Sigmoid colon (tissue), 7 donors: ENCODE results near the gene WDR81. TPM values are rescaled to one million over a fixed set of nuclear protein-coding genes. Genes with fewer than 3 reads are reported as not detected.

Experiments used
- DNase-seq: peaks from one replicate; pipeline ENCODE4 v3.0.0-alpha.2; 2019
- H3K27ac ChIP-seq, 4 donors: fragments of 200-600 bp; sonication (generic); one replicate each; pipeline ENCODE4 v1.5.1; 2016 to 2019; ENCODE audit warnings: mild to moderate bottlenecking in 1 of 4
- H3K27me3 ChIP-seq, 3 donors: fragments of 200-600 bp; sonication (generic); one replicate each; pipeline ENCODE4 v1.5.1; 2019; ENCODE audit warnings: mild to moderate bottlenecking in 1 of 3
- H3K36me3 ChIP-seq, 4 donors: fragments of 200-600 bp; sonication (generic); one replicate each; pipeline ENCODE4 v1.5.1; 2016 to 2019
- H3K4me1 ChIP-seq, 4 donors: fragments of 200-600 bp; sonication (generic); one replicate each; pipeline ENCODE4 v1.5.1; 2017 to 2019
- H3K4me3 ChIP-seq, 4 donors: fragments of 200-600 bp; sonication (generic); one replicate each; pipeline ENCODE4 v1.5.1; 2017 to 2019; ENCODE audit warnings: mild to moderate bottlenecking in 2 of 4, moderate library complexity in 1 of 4
- H3K9me3 ChIP-seq, 4 donors: fragments of 200-600 bp in 3 of 4; sonication (generic) in 3 of 4; one replicate each; pipeline versions ENCODE4 v1.5.1 to v1.6.1; 2013 to 2019
- EP300 ChIP-seq, 4 donors: sonication (generic); formaldehyde crosslinking; IDR thresholded peaks; one replicate each; pipeline ENCODE4 v1.6.1; 2017; ENCODE audit warnings: antibody characterized with exemption in 4 of 4
- POLR2A ChIP-seq, 2 donors: fragments of 450-650 bp; IDR thresholded peaks; one replicate each; pipeline ENCODE4 v1.6.1; 2016; ENCODE audit warnings: antibody characterized with exemption in 2 of 2, mild to moderate bottlenecking in 2 of 2, moderate library complexity in 2 of 2
- POLR2AphosphoS5 ChIP-seq, 4 donors: sonication (generic); formaldehyde crosslinking; IDR thresholded peaks; one replicate each; pipeline ENCODE4 v1.6.1; 2017; ENCODE audit warnings: antibody characterized with exemption in 4 of 4
- WGBS, 2 donors: extraction: QIAGEN DNeasy Blood & Tissue Kit; methylation state at CpG; one replicate each; pipeline ENCODE4 v1.1.7; 2013; 5-methylcytosine and 5-hydroxymethylcytosine counted together
- intact Hi-C: fragments of 100-400 bp; cut with DNase I; formaldehyde crosslinking; loops from one replicate; pipeline ENCODE4 v1.15.1; 2023
- polyA plus RNA-seq, 3 donors: library from polyadenylated mRNA; stranded (reverse); fragments of 200-250 nt; gene quantifications; one replicate each; pipeline ENCODE4 v1.2.3, GENCODE V29; 2013
- total RNA-seq, 4 donors: library from RNA; depleted of rRNA; stranded (reverse); fragments of >200 nt; gene quantifications; one replicate each; pipeline ENCODE4 v1.1.0, GENCODE V29; 2016
- TF ChIP-seq, protein P1 (sequence below), 4 experiments: fragments of 450-650 bp in 3 of 4; fragments of 200-600 bp in 1 of 4; IDR thresholded peaks; one replicate each; pipeline ENCODE4 v1.5.1; 2016 to 2019; ENCODE audit warnings: antibody characterized with exemption in 4 of 4, mild to moderate bottlenecking in 3 of 4, moderate library complexity in 2 of 4
- donor health status: healthy with polysubstance abuse.
- donor health status: Bipolar disorder and iron deficiency.
- donor health status: healthy.

WDR81 gene
- total and polyA plus RNA-seq, 7 donors = 6.6 to 49.3 (median 26.7) TPM

DNA sequence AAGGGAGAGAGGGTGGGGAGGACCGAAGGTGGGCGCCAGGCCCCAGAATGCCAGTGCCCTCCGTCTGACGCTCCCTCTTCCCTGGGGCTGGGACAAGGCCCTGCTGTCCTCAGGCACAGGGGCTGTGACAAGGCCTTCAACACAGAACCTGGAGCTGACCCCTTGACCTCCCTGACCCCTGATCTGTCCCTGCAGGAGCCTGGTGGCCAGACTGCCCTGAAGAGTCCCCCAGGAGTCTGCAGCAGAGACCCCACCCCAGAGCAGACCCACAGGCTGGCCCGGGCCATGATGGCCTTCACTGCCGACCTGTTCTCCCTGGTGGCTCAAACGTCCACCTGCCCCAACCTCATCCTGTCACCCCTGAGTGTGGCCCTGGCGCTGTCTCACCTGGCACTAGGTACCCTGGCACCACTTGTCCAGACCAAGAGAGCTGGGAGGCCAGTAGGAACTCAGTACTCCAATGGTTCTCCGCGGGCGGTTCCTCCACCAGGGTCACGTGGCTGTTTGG lies 21.1 kb downstream of the WDR81 start:
- Histone ChIP-seq H3K36me3 (no peaks in the 10 kb centered on the region), H3K27me3 (no peaks in the 10 kb centered on the region), H3K27ac (no peak overlapping the region), H3K4me1 (no peaks in the 10 kb centered on the region), H3K4me3 (no peak overlapping the region), H3K9me3 (no peaks in the 10 kb centered on the region)
- intact Hi-C loops = no loop called here
- WGBS, 2 donors = 91 to 94% methylated on average over 12 of the region's 12 CpGs
- TF ChIP-seq POLR2A (IDR thresholded peaks at IDR 0.05) (no peak), EP300 (IDR thresholded peaks at IDR 0.05) (no peak), POLR2AphosphoS5 (IDR thresholded peaks at IDR 0.05) (no peak)
- TF ChIP-seq, protein P1, sequence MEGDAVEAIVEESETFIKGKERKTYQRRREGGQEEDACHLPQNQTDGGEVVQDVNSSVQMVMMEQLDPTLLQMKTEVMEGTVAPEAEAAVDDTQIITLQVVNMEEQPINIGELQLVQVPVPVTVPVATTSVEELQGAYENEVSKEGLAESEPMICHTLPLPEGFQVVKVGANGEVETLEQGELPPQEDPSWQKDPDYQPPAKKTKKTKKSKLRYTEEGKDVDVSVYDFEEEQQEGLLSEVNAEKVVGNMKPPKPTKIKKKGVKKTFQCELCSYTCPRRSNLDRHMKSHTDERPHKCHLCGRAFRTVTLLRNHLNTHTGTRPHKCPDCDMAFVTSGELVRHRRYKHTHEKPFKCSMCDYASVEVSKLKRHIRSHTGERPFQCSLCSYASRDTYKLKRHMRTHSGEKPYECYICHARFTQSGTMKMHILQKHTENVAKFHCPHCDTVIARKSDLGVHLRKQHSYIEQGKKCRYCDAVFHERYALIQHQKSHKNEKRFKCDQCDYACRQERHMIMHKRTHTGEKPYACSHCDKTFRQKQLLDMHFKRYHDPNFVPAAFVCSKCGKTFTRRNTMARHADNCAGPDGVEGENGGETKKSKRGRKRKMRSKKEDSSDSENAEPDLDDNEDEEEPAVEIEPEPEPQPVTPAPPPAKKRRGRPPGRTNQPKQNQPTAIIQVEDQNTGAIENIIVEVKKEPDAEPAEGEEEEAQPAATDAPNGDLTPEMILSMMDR (IDR thresholded peaks at IDR 0.05) = no peak
- no peak for DNase-seq

DNA sequence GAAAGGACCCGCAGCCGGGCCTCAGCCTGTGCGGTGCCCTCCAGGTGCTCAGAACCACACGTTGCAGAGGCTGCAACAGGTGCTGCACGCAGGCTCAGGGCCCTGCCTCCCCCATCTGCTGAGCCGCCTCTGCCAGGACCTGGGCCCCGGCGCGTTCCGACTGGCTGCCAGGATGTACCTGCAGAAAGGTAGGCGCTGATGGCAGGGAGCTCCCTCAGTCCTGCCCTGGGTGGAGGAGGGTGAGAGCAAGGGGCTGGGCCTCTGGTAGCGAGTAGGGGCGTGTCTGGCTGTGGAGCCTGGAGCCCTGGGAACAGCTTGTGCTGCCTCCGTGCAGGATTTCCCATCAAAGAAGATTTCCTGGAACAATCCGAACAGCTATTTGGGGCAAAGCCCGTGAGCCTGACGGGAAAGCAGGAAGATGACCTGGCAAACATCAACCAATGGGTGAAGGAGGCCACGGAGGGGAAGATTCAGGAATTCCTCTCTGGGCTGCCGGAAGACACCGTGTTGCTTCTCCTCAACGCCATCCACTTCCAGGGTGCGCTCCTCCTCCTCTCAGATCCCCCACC lies 22.6 kb downstream of the WDR81 start:
- 26 to 71% methylated on average over 22 of the region's 22 CpGs for WGBS, 2 donors
- intact Hi-C loops = no loop called here
- H3K27ac ChIP-seq = peak overlapping the region in 1 of 4 donors; percentile 56
- TF ChIP-seq EP300 (IDR thresholded peaks at IDR 0.05) (peak; percentile 32 to 85 (median 59)), POLR2A (IDR thresholded peaks at IDR 0.05) (no peak), POLR2AphosphoS5 (IDR thresholded peaks at IDR 0.05) (peak; percentile 13 to 75 (median 46))
- TF ChIP-seq, protein P1 (IDR thresholded peaks at IDR 0.05) = no peak
- no peak for DNase-seq
- H3K9me3 ChIP-seq = no peaks in the 10 kb centered on the region
- H3K4me3 ChIP-seq = no peak overlapping the region
- no peaks in the 10 kb centered on the region for H3K27me3 ChIP-seq
- H3K36me3 ChIP-seq = no peaks in the 10 kb centered on the region
- H3K4me1 ChIP-seq = no peaks in the 10 kb centered on the region

DNA sequence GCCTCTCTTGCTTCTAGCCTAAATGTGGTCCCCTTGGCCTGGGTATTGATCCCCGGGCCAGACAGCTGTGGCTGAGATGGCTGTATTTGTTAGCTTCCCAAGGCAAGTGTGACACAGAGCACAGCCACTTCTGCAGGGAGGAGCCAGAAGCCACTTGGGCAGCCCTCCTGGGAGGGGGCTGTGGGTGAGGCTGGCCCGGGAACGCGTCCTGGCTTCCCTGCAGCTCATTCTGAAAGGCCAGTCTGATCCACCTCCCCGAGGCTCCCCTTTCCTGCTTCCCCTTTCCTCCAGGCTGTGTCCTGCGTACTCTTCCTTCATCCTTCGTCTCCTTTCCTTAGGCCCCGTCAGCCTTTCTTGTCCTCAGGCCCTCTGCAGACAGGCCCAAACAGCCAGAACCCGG lies 26.1 kb downstream of the WDR81 start:
- H3K4me1 ChIP-seq = no peaks in the 10 kb centered on the region
- intact Hi-C loops = no loop called here
- no peak overlapping the region for H3K27ac ChIP-seq
- TF ChIP-seq, protein P1 (IDR thresholded peaks at IDR 0.05) = no peak
- TF ChIP-seq EP300 (IDR thresholded peaks at IDR 0.05) (no peak), POLR2A (IDR thresholded peaks at IDR 0.05) (no peak), POLR2AphosphoS5 (IDR thresholded peaks at IDR 0.05) (no peak)
- 78 to 85% methylated on average over 9 of the region's 9 CpGs for WGBS, 2 donors
- no peak for DNase-seq
- H3K27me3 ChIP-seq = no peaks in the 10 kb centered on the region
- H3K36me3 ChIP-seq = no peaks in the 10 kb centered on the region
- H3K4me3 ChIP-seq = no peak overlapping the region
- no peaks in the 10 kb centered on the region for H3K9me3 ChIP-seq

DNA sequence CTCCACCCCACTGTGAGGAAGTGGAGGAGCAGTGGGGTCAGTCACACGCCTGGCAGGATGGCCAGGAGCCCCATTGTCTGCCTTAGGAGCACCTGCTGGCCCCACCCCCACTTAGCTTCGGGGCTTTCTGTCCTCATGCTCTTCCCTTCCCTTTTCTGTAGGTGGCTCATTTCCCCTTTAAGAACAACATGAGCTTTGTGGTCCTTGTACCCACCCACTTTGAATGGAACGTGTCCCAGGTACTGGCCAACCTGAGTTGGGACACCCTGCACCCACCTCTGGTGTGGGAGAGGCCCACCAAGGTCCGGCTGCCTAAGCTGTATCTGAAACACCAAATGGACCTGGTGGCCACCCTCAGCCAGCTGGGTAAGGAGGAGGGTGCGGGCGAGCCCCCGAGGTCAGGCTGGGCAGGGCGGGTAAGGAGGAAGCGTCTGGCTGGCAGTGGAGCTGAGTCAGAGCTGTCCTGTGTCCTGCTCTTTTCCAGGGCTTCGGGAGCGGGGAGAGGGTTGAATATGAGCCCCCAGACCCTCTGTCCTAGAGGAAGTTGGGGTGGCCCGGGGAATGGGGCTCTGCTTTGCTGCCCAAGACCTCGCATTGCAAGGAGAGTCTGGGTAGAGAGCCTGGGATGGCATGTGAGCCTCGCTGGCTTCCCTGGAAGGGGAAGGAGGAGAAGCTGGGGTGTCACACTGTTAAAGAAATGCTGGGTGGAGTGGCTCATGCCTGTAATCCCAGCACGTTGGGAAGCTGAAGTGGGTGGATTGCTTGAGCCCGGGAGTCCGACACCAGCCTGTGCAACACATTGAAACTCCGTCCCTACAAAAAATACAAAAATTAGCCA lies 28.1 kb downstream of the WDR81 start:
- no peaks in the 10 kb centered on the region for H3K4me1 ChIP-seq
- no peaks in the 10 kb centered on the region for H3K36me3 ChIP-seq
- WGBS, 2 donors = 21 to 43% methylated on average over 18 of the region's 18 CpGs
- no peaks in the 10 kb centered on the region for H3K9me3 ChIP-seq
- peak overlapping the region in 2 of 4 donors; percentile 26 to 61 for H3K27ac ChIP-seq
- intact Hi-C loops = no loop called here
- no peaks in the 10 kb centered on the region for H3K27me3 ChIP-seq
- DNase-seq = no peak
- TF ChIP-seq POLR2AphosphoS5 (IDR thresholded peaks at IDR 0.05) (no peak), EP300 (IDR thresholded peaks at IDR 0.05) (no peak), POLR2A (IDR thresholded peaks at IDR 0.05) (no peak)
- TF ChIP-seq, protein P1 (IDR thresholded peaks at IDR 0.05) = no peak
- H3K4me3 ChIP-seq = no peak overlapping the region
